Duodenal mucosa (tissue), 2 donors: Measurements from ENCODE around the gene GLUD1.

Experiments
- H3K27ac ChIP-seq: one replicate; pipeline ENCODE4 v1.7.0; 2013; ENCODE audit warnings: low read depth, low read length
- H3K27me3 ChIP-seq, 2 donors: one replicate each; pipeline ENCODE4 v1.7.0; 2013; ENCODE audit warnings: low read length in 2 of 2, control low read depth in 1 of 2; ENCODE audit not compliant: insufficient read depth in 2 of 2, control insufficient read depth in 1 of 2
- H3K36me3 ChIP-seq, 2 donors: one replicate each; pipeline ENCODE4 v1.7.0; 2013; ENCODE audit warnings: low read length in 2 of 2, control low read depth in 1 of 2; ENCODE audit not compliant: insufficient read depth in 2 of 2, control insufficient read depth in 1 of 2
- H3K4me1 ChIP-seq, 2 donors: one replicate each; pipeline ENCODE4 v1.7.0; 2013; ENCODE audit warnings: low read length in 2 of 2, control low read depth in 1 of 2; ENCODE audit not compliant: insufficient read depth in 2 of 2, control insufficient read depth in 1 of 2
- H3K4me3 ChIP-seq, 2 donors: one replicate each; pipeline ENCODE4 v1.7.0; 2013; ENCODE audit warnings: low read length in 2 of 2, low read depth in 1 of 2
- H3K9ac ChIP-seq, 2 donors: one replicate each; pipeline ENCODE4 v1.7.0; 2013; ENCODE audit warnings: low read length in 2 of 2, low read depth in 1 of 2
- H3K9me3 ChIP-seq, 2 donors: one replicate each; pipeline ENCODE4 v1.7.0; 2013; ENCODE audit warnings: low read length in 2 of 2, control low read depth in 1 of 2; ENCODE audit not compliant: control insufficient read depth in 1 of 2

The GLUD1 gene

GRCh38 chr10:87072449-87072848 lies 22.2 kb downstream of the GLUD1 start:
- Histone ChIP-seq H3K27ac (no peak overlapping the region), H3K4me3 (no peak overlapping the region), H3K36me3 (peaks cover 5 to 46% of the 10 kb centered on the region in 2 donors), H3K9me3 (no peaks in the 10 kb centered on the region), H3K27me3 (no peaks in the 10 kb centered on the region), H3K4me1 (peaks cover 11 to 17% of the 10 kb centered on the region in 2 donors), H3K9ac (no peak overlapping the region)

DNA sequence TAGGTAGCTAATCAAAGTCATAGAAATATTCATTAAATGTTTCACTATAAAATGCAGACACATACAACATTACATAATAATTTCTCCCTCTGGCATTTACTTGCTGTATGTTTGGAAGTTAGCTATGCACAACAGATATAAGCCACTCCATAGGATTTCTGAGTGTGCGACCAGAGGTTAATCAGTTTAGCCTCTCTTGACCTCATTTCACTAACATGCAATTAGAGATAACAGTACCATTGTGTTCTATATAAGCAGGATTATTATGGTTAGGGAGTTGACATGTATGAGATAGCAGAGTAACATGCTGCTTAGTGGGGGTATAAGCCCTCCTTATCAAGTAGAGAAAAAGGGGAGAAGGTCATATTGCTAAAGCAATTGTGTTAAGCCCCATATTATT lies 26.4 kb downstream of the GLUD1 start:
- peaks cover 11 to 28% of the 10 kb centered on the region in 2 donors for H3K4me1 ChIP-seq
- H3K27ac ChIP-seq: no peak overlapping the region
- no peaks in the 10 kb centered on the region for H3K27me3 ChIP-seq
- no peaks in the 10 kb centered on the region for H3K9me3 ChIP-seq
- no peak overlapping the region for H3K4me3 ChIP-seq
- H3K36me3 ChIP-seq: peaks cover 31 to 67% of the 10 kb centered on the region in 2 donors
- H3K9ac ChIP-seq: no peak overlapping the region

DNA sequence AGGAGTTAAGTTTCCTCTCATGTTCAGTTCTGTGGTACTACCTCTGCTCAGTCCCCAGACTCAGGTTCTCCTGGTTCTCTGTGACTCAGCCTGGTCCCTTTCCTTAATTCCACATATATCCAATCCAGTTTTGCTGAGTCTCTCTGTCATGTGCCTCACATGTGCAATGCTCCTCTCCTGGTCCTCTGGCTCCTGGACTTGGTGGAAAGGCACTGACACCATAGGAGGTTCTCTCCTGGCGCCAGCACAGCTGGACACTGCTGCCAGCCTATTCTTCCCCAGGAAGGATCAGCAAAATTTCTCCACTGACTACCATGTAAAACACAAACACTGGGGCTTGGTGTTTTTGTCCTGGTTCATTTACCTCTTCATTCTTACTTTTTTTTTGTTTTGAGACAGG lies 27.8 kb downstream of the GLUD1 start:
- peaks cover 32 to 67% of the 10 kb centered on the region in 2 donors for H3K36me3 ChIP-seq
- no peak overlapping the region for H3K27ac ChIP-seq
- H3K27me3 ChIP-seq: no peaks in the 10 kb centered on the region
- H3K9ac ChIP-seq: no peak overlapping the region
- H3K9me3 ChIP-seq: no peaks in the 10 kb centered on the region
- H3K4me3 ChIP-seq: no peak overlapping the region
- H3K4me1 ChIP-seq: peaks cover under 1 to 23% of the 10 kb centered on the region in 2 donors

DNA sequence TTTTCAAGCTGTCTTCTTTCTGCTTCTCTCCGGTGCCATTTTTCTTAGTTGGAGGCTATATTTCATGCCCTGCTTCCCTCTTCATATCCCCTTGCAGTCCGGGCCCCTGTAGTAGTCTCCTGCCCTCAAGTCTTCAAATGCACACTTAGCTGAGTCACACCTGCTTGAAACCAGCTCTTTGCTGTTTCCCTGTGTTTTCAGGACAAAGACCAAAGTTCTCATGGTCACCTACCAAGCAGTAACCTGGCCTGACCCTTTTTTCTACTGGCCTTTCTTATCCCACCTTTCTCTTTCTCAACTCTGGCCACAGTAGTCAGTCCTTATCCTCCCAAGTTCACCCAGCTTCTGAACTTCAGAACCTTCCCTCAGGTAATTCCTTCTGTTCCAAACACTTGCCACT lies 28.5 kb downstream of the GLUD1 start:
- Histone ChIP-seq H3K4me3 (no peak overlapping the region), H3K4me1 (peaks cover 0 to 23% of the 10 kb centered on the region in 2 donors), H3K9me3 (no peaks in the 10 kb centered on the region), H3K27me3 (no peaks in the 10 kb centered on the region), H3K9ac (no peak overlapping the region), H3K27ac (no peak overlapping the region), H3K36me3 (peaks cover 32 to 74% of the 10 kb centered on the region in 2 donors)

DNA sequence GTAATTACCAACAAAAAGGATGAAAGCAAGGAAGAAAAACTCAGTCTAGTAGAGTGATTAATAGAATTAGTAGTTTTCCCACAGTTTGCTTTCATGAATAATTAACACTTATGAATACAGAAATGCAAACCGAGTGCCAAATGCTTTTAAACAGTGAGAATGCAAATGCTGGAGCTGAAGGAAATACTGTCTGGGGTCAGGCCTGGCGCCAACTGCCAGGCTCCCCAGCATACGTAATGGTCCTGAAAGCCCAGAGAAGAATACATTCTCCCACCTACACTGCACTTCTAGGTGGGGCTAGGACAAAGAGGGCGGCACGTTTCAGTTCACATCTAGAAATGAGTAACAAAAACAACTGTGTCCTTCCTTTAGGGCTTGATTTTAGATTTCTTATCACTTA lies 30.0 kb downstream of the GLUD1 start:
- no peak overlapping the region for H3K27ac ChIP-seq

DNA sequence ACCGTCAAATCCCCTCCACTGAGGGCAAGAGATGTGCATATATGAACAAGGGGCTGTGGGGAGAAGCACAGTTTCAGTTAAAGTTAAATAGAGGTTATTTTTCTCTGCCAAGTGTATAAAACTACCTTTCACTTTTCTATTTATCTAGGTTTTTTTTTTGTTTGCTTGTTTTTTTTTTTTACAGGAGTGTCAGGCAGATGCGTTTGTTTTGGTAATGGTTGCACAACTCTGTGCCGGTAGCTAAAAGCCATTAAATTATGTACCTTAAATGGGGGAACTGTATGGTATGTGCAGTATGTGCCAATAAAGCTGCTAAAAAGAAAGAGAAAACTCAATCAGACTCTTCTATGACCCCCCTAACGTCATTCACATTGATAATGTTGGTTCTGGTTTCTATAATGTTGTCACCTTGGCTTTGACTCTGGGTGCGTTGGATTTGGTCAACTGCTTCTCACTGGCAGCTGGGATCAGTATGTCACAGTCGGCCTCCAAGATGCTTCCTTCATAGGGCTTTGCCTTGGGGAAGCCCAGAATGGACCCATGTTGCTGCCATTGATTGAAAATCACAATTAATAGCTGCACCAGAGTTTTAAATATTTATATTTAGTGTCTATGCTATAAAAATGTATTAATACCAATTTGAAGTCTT lies 34.2 kb downstream of the GLUD1 start:
- Histone ChIP-seq H3K9me3 (no peaks in the 10 kb centered on the region), H3K36me3 (peaks cover 30 to 75% of the 10 kb centered on the region in 2 donors), H3K27me3 (no peaks in the 10 kb centered on the region), H3K9ac (no peak overlapping the region), H3K4me1 (no peaks in the 10 kb centered on the region), H3K27ac (no peak overlapping the region), H3K4me3 (no peak overlapping the region)

More for the DNA sequence above, 30.0 kb downstream of the GLUD1 start:
- peaks cover 0 to 23% of the 10 kb centered on the region in 2 donors for H3K4me1 ChIP-seq
- no peaks in the 10 kb centered on the region for H3K27me3 ChIP-seq
- H3K36me3 ChIP-seq: peaks cover 40 to 78% of the 10 kb centered on the region in 2 donors
- no peaks in the 10 kb centered on the region for H3K9me3 ChIP-seq
- no peak overlapping the region for H3K4me3 ChIP-seq
- no peak overlapping the region for H3K9ac ChIP-seq

DNA sequence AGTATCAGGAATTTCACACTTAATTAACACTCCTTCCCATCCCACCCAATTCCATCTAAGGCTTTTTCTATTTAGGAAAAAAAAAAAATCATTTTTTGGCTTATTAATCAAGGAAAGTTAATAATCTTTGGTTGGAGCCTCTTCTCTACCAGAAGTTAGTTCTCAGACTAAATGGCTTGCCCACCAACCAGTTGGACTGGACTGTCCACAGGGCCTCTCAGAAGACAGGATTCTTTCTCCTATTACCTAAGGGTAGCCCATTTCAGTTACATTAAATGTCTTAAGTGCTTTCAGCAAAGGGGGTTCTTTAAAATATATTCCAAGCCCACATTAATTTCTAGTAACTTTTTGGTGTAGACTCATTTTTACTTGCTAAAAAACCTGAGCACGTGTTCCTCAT lies 35.2 kb downstream of the GLUD1 start:
- Histone ChIP-seq H3K9me3 (no peaks in the 10 kb centered on the region), H3K9ac (no peak overlapping the region), H3K27me3 (no peaks in the 10 kb centered on the region), H3K4me1 (no peaks in the 10 kb centered on the region), H3K4me3 (no peak overlapping the region), H3K27ac (no peak overlapping the region), H3K36me3 (peaks cover 26 to 77% of the 10 kb centered on the region in 2 donors)

DNA sequence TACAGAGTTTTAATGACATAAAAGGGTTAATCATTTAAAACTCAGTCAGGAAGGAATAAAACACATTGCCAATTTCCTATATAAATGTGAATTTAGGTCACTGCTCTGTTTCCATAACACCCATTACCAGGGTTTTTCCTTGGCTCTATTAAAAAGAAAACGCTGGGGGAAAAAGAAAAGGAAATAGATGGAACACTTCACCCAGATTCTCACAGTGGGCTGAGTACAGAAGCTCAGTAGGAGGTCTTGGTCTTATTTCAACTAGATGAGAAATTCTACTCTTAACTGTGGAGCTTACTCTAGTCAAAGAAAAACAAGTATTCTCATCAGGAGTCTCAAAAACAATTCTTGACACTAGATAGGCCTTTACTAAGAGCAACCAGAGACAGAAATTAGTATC lies 36.5 kb downstream of the GLUD1 start:
- no peaks in the 10 kb centered on the region for H3K4me1 ChIP-seq
- no peaks in the 10 kb centered on the region for H3K27me3 ChIP-seq
- no peak overlapping the region for H3K9ac ChIP-seq
- H3K4me3 ChIP-seq: no peak overlapping the region
- H3K36me3 ChIP-seq: peaks cover 24 to 81% of the 10 kb centered on the region in 2 donors
- H3K27ac ChIP-seq: no peak overlapping the region
- H3K9me3 ChIP-seq: no peaks in the 10 kb centered on the region

DNA sequence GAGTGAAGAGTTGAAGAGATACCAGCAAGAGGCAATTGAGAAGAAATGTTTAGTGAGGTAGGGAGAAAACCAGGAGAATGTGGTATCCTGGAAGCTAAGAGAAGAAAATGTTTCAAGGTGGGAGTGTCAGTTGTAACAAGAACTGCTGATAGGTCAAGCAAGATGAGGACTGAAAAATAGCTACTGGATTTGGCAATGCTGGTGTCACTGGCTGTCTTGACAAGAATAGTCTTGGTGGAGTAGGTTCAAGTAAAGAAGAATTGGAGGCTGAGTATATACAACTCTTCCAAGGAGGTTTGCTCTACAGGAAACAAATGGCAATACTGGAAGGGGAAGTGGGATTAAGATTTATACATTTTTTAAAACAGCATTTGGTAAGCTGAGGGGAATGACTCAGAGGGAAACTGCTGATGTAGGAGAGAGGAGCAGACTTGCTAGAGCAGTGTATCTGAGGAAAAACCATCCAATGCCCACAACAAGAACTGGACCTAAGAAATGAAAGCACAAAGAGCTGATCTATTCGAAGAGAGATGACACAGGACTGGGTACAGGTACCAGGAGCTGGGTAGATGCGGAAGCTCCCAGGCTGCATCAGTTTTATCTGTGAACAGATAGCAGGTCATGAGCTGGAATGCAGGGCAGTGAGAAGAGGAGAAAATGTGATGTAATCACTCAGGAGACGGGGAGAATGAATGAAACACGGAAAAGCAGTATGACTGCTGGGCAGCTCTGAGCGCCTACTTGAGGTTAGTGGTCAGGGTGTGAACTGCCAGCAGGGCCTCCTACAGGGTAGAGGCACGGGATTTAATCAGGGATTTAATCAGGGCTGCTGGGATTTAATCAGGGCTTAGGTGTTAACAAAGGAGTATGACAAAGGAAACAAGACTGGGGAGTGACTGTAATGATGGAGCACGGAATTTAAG lies 40.0 kb downstream of the GLUD1 start:
- Histone ChIP-seq H3K9ac (peak overlapping the region in 1 of 2 donors; percentile 2), H3K36me3 (peaks cover 25 to 88% of the 10 kb centered on the region in 2 donors), H3K4me1 (no peaks in the 10 kb centered on the region), H3K27ac (no peak overlapping the region), H3K9me3 (no peaks in the 10 kb centered on the region), H3K4me3 (no peak overlapping the region), H3K27me3 (no peaks in the 10 kb centered on the region)

GRCh38 chr10:87053577-87054181 lies 41.0 kb downstream of the GLUD1 start:
- Histone ChIP-seq H3K9me3 (no peaks in the 10 kb centered on the region), H3K4me1 (no peaks in the 10 kb centered on the region), H3K27ac (no peak overlapping the region), H3K9ac (no peak overlapping the region), H3K27me3 (no peaks in the 10 kb centered on the region), H3K4me3 (no peak overlapping the region), H3K36me3 (peaks cover 20 to 88% of the 10 kb centered on the region in 2 donors)
